OCI-LY7 (cell line): ENCODE results near the gene WDR43. TPM values are rescaled to one million over a fixed set of nuclear protein-coding genes. Genes with fewer than 3 reads are reported as not detected.

Experiments used
- BruUV-seq: library from RNA; stranded (reverse); fragments of 400-500 nt; replicated peaks from 2 replicates; lab custom pipeline; 2021; lab: Mats Ljungman, UMichigan
- CTCF ChIA-PET: fragments of 300-600 bp; sonication (Branson Sonifier 250); formaldehyde crosslinking; loops from one replicate; lab custom pipeline; 2022; ENCODE audit warnings: antibody characterized with exemption; ENCODE audit not compliant: unreplicated experiment; lab: Charles Lee
- POLR2A ChIA-PET: fragments of 300-600 bp; sonication (Branson Sonifier 250); formaldehyde crosslinking; loops from one replicate; lab custom pipeline; 2022; ENCODE audit warnings: antibody characterized with exemption; lab: Charles Lee
- DNase-seq: peaks from one replicate; pipeline ENCODE4 v3.0.0-alpha.2; 2015; ENCODE audit warnings: low spot score
- H2AFZ ChIP-seq: fragments of 200-600 bp; sonication (generic), shearing (Covaris generic); 2 replicates; pipeline ENCODE4 v1.6.1; 2014; ENCODE audit warnings: mild to moderate bottlenecking, antibody characterized with exemption, low read length, moderate library complexity
- H3K27ac ChIP-seq: fragments of 200-600 bp; sonication (generic); 2 replicates; pipeline ENCODE4 v1.5.1; 2014; ENCODE audit warnings: mixed run types, low read depth, mild to moderate bottlenecking, moderate library complexity, low read length, inconsistent platforms; ENCODE audit not compliant: poor library complexity, severe bottlenecking
- H3K36me3 ChIP-seq: fragments of 200-600 bp; sonication (generic); 2 replicates; pipeline ENCODE4 v1.6.1; 2014; ENCODE audit warnings: mild to moderate bottlenecking, antibody characterized with exemption, low read length, moderate library complexity, mixed read lengths; ENCODE audit not compliant: insufficient read depth
- H3K4me1 ChIP-seq: fragments of 200-600 bp; sonication (generic); 2 replicates; pipeline ENCODE4 v1.5.1; 2014; ENCODE audit warnings: mild to moderate bottlenecking, low read length; ENCODE audit not compliant: insufficient read depth, poor library complexity, severe bottlenecking
- H3K4me2 ChIP-seq: fragments of 200-600 bp; sonication (generic); 2 replicates; pipeline ENCODE4 v1.6.1; 2014; ENCODE audit warnings: mild to moderate bottlenecking, low read length
- H3K4me3 ChIP-seq: fragments of 200-600 bp; sonication (generic); 2 replicates; pipeline ENCODE4 v1.5.1; 2014; ENCODE audit warnings: mild to moderate bottlenecking, low read depth, low read length; ENCODE audit not compliant: poor library complexity, severe bottlenecking
- H3K79me2 ChIP-seq: fragments of 200-600 bp; sonication (generic); 2 replicates; pipeline ENCODE4 v1.6.1; 2016; ENCODE audit warnings: low read depth, mild to moderate bottlenecking, low read length, moderate library complexity, mixed read lengths; ENCODE audit not compliant: insufficient read depth
- H3K9me2 ChIP-seq: fragments of 200-600 bp; sonication (generic); 2 replicates; pipeline ENCODE4 v1.6.1; 2016; ENCODE audit warnings: mild to moderate bottlenecking, low read length, mixed read lengths; ENCODE audit not compliant: insufficient read depth
- H3K9me3 ChIP-seq: fragments of 200-600 bp; sonication (generic); 2 replicates; pipeline ENCODE4 v1.6.1; 2014; ENCODE audit warnings: mild to moderate bottlenecking, mixed run types, low read length, mixed read lengths
- H4K20me1 ChIP-seq: fragments of 200-600 bp; sonication (generic); 2 replicates; pipeline ENCODE4 v1.6.1; 2014; ENCODE audit warnings: mild to moderate bottlenecking, antibody characterized with exemption, low read length, moderate library complexity, mixed read lengths; ENCODE audit not compliant: insufficient read depth
- CTCF ChIP-seq: fragments of 200-600 bp; sonication (generic); conservative IDR thresholded peaks from 2 replicates; pipeline ENCODE4 v1.5.1; 2014; ENCODE audit warnings: mild to moderate bottlenecking, antibody characterized with exemption, low read length, moderate library complexity, mixed read lengths
- EZH2phosphoT487 ChIP-seq: fragments of 200-600 bp; sonication (generic); IDR thresholded peaks from 2 replicates; pipeline ENCODE4 v1.6.1; 2018; ENCODE audit warnings: low read depth, borderline replicate concordance, mild to moderate bottlenecking, mixed run types, antibody characterized with exemption, low read length, moderate library complexity, mixed read lengths
- intact Hi-C: fragments of 100-400 bp; cut with micrococcal nuclease; formaldehyde crosslinking; loops from one replicate; pipeline ENCODE4 v1.10.0; 2022; ENCODE audit not compliant: unreplicated experiment
- total RNA-seq, 2 experiments: library from RNA; depleted of rRNA in 1 of 2; stranded (reverse); fragments of >200 nt in 1 of 2; shearing (Covaris generic) in 1 of 2; gene quantifications; 2 replicates each; pipeline ENCODE4 v1.2.3, GENCODE V29; 2014 to 2022

The WDR43 gene
- total RNA-seq, 2 experiments from 2014 or later, result 78.8 to 111 TPM

DNA sequence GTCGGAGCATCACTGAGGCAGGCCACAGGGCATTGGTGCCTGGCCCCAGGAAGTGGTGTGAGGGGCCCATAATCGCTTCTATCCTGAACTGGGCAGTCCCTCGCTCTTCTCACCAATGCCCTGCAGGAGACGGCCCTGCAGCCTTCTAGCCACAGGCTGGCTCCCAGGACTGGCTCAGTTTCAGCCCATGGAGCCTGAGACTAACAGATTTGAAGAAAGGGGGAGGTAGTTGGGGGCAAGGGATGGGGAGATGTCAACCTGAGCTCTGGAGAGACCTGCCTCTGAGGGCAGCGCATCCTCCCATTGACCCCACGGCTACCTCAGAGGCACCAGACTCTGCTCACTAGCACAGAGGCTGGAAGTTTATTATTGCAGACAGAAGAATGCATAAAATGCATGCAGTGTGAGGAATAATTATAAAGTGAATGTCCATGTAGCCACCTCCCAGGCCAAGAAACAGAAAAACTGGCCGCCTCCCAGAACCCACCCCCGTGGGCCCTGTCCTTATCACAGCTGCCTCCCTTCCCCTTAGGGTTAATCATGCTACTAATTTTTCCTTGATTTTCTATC is 88.0 kb downstream of the WDR43 start:
- BruUV-seq, result no TSS peak
- Histone ChIP-seq H3K4me1 (no peaks in the 10 kb centered on the region), H2AFZ (no peak overlapping the region), H3K9me2 (no peaks in the 10 kb centered on the region), H3K27ac (no peak overlapping the region), H3K9me3 (no peaks in the 10 kb centered on the region), H3K36me3 (no peaks in the 10 kb centered on the region), H3K4me2 (no peak overlapping the region), H3K79me2 (no peaks in the 10 kb centered on the region), H3K4me3 (no peak overlapping the region), H4K20me1 (no peaks in the 10 kb centered on the region)
- CTCF ChIA-PET, result no interaction called here
- intact Hi-C loops, result no loop called here
- DNase-seq, result no peak
- TF ChIP-seq EZH2phosphoT487 (no peak), CTCF (no peak)
- POLR2A ChIA-PET, result no interaction called here

GRCh38 chr2:28986429-28986828 is 92.0 kb downstream of the WDR43 start:
- Histone ChIP-seq H2AFZ (no peak overlapping the region), H3K9me2 (no peaks in the 10 kb centered on the region), H3K4me1 (no peaks in the 10 kb centered on the region), H3K4me2 (no peak overlapping the region), H3K9me3 (no peaks in the 10 kb centered on the region), H3K79me2 (no peaks in the 10 kb centered on the region), H3K4me3 (no peak overlapping the region), H4K20me1 (no peaks in the 10 kb centered on the region), H3K27ac (no peak overlapping the region), H3K36me3 (no peaks in the 10 kb centered on the region)
- DNase-seq, result no peak
- ChIA-PET POLR2A (interaction anchor here (0.5 to 0.7 kb wide), 2 partner anchors 1005 to 1852 kb away, joined by 3 read pairs; no protein-coding TSS in a partner anchor), CTCF (no interaction called here)
- TF ChIP-seq EZH2phosphoT487 (no peak), CTCF (no peak)
- no TSS peak for BruUV-seq
- intact Hi-C loops, result no loop called here

DNA sequence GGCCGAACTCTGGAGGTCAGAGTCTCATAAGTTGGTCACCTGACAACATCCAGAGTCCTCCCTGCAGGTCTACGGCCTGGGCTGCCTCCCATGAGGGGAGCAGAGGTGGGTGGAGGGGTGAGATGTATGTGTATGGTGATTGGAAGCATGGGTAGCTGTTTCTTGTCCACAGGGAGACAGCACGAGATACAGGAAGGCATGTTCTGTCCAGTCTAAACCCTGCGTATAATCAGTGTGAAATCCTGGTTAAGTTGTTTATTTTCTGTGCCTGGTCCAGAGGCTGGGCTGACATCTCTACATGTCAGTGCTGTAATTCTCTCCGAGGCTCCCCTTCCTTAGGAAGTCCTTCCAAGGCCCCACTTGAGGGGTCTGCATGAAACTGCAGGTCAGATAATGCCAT is 95.5 kb downstream of the WDR43 start:
- H3K27ac ChIP-seq, result no peak overlapping the region
- ChIA-PET CTCF (no interaction called here), POLR2A (no interaction called here)
- H3K4me1 ChIP-seq, result no peaks in the 10 kb centered on the region
- BruUV-seq, result no TSS peak
- TF ChIP-seq EZH2phosphoT487, result no peak
- TF ChIP-seq CTCF, result no peak
- no peaks in the 10 kb centered on the region for H4K20me1 ChIP-seq
- H2AFZ ChIP-seq, result no peak overlapping the region
- intact Hi-C loops, result no loop called here
- no peaks in the 10 kb centered on the region for H3K36me3 ChIP-seq
- H3K4me3 ChIP-seq, result no peak overlapping the region
- no peak for DNase-seq
- H3K9me2 ChIP-seq, result no peaks in the 10 kb centered on the region
- no peaks in the 10 kb centered on the region for H3K79me2 ChIP-seq
- H3K9me3 ChIP-seq, result no peaks in the 10 kb centered on the region
- no peak overlapping the region for H3K4me2 ChIP-seq
